ENCODE measurements around the gene CHST12.

Gene CHST12

DNA sequence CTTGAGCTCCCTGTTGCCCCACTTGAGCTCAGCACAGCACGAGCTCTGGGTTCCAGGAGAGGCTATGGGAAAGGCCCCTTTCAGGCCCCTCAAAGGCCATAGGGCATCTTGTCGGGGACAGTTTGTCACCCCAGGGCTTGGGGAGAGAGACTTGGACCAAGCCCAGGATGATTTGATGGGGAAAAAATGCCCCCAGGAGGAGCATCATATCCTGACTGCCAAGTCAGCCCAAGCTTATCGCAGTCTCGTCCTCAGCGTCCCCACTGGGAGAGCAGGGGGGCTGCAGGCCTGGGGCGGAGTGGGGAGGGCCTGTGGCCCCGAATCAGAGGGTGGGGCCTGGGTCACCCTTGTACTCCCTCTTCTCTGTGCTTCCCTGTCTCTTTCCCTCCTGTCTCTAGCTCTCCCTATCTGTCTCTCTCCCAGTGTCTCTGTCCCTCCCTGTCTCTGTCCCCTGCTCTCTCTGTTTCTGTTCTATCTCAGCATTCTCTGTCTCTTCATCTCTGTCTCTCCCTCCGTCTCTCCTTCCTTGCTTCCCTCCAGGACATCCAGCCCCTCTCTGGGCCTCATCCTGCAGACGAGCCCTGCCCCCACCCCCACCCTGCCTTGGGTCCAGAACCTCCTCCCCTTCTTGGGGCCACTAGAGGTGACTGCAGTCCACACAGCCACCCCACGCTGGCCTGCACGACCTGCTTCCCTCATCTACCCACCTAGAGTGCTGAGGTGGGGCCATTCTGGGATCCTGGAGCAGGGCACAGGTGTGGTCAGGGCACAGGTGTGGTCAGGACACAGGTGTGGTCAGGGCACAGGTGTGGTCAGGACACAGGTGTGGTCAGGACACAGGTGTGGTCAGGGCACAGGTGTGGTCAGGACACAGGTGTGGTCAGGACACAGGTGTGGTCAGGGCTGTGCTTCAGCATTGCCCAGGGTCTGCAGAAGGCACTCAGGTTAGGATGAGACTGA, 90.1 kb downstream of the CHST12 start:
- peaks cover 2% of the 10 kb centered on the region for H3K4me1 Mint-ChIP-seq (ENCODE audit: low read depth)
- peaks cover 9% of the 10 kb centered on the region for H3K27me3 Mint-ChIP-seq
- no peaks in the 10 kb centered on the region for H3K36me3 Mint-ChIP-seq (ENCODE audit: low read depth)
- H3K4me3 Mint-ChIP-seq: no peak overlapping the region
- H3K27ac Mint-ChIP-seq: no peak overlapping the region
- no peaks in the 10 kb centered on the region for H3K9me3 Mint-ChIP-seq
- DNase-seq: no peak

DNA sequence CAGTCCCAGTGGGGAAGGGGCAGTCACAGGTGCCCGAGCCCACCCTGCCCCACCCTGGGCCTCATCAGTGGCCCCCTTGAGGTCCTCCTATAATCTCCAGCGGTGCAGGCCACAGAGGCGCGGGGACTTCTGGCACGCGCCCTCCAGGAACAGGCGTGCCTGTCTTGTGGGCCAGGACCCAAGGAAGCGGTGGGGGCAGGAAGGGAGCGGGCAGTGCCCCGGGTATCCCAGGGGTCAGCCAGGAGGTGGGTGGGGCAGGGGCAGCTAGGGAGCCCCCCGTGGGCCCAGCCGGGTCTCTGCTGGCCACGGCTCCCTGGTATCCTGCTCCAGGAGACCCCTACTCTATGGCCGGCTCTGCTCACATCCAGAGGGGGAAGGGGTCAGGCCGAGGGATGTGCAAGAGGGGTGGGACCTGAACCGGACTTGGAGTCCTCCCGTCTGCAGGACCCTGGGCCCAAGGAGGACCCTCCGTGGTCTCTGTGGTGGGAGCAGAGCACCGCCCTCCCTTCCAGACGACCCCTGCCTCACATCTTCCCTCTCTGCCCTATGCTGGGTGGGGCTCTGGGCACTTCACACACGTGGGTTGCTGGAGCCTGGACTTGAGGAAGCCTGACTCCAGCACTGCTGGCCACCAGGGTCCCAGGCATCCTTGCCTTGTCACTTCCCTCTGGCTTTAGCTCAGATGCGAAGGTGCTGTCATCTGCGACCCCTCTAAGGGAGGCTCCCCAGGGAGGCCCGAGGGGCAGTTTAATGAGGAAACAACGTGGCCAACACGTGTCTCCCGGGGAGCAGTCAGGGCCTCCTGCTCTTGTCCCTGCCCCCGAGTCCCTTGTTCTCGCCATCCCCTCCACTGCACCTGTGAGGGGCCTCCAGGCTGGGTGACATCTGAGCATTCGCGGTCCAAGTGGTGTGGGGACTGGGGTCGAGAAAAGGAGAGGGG, 91.0 kb downstream of the CHST12 start:
- Mint-ChIP-seq H3K36me3 (ENCODE audit: low read depth) (no peaks in the 10 kb centered on the region), H3K9me3 (no peaks in the 10 kb centered on the region), H3K4me3 (no peak overlapping the region), H3K4me1 (ENCODE audit: low read depth) (peaks cover 2% of the 10 kb centered on the region), H3K27ac (no peak overlapping the region), H3K27me3 (peaks cover 9% of the 10 kb centered on the region)
- DNase-seq: no peak

DNA sequence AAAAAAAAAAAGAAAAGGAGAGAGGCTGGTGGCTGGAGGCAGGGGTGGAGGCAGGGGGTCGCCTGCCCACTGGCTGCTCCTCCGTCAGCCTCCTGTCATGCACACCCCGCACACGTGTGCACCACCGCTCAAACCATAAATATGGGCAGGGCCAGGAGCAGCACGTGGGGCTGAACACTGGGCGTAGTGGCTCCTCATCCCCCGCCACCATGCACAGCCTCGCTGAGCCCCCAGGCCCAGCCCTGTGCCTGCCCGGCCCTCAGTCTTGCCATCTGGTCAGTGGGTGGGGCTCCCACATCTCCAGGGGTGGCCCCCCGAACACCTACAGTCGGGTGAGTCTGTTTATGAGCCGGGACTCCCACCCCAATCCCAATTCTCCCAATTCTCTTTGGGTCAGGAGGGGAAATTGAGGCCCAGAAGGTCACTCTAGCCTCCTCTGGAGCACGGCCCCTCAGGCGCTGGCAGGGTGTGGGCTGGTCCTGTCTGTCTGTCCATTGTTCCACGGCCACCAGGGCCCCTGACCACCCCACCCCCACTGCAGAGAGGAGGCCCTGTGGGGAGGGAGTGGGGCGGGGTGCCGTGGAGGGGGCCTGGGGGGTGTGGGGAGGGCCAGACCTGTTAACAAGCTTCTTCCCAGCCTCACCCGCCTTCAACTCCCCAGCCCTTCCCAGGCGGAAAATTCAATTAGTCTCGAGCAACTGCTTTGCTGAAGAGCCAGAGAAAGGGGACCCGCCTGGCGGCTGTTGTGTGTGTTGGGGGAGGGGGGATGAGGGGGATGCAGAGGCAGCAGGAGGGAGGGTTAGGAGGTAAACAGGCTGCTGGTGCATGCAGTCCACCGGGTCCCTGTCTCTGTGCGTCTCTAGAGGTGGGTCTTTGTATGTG, 92.2 kb downstream of the CHST12 start:
- no peak overlapping the region for H3K4me3 Mint-ChIP-seq
- no peaks in the 10 kb centered on the region for H3K9me3 Mint-ChIP-seq
- H3K27ac Mint-ChIP-seq: no peak overlapping the region
- no peak for DNase-seq
- no peaks in the 10 kb centered on the region for H3K36me3 Mint-ChIP-seq (ENCODE audit: low read depth)
- H3K27me3 Mint-ChIP-seq: peaks cover 9% of the 10 kb centered on the region
- H3K4me1 Mint-ChIP-seq (ENCODE audit: low read depth): peaks cover 2% of the 10 kb centered on the region

DNA sequence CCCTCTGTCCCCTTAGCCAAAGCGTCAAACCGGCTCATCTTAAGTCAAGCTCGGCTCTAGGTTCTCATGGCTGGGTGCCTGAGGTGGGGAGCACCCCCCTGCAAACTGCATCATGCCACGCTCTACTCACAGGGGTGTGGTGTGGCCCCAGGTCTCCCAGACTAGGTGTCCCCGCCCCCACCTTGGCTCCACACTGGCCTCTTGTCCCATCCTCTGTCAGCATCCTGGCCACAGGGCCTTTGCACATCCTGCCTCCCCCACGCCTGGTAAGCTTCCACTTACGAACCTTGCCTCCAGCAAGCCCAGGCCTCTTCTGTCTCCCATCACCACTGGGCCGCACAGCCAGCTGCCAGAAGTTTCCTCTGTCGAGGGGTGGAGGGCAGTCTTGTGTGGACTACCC, 93.0 kb downstream of the CHST12 start:
- H3K27me3 Mint-ChIP-seq: peaks cover 9% of the 10 kb centered on the region
- H3K4me1 Mint-ChIP-seq (ENCODE audit: low read depth): peaks cover 2% of the 10 kb centered on the region
- H3K9me3 Mint-ChIP-seq: no peaks in the 10 kb centered on the region

DNA sequence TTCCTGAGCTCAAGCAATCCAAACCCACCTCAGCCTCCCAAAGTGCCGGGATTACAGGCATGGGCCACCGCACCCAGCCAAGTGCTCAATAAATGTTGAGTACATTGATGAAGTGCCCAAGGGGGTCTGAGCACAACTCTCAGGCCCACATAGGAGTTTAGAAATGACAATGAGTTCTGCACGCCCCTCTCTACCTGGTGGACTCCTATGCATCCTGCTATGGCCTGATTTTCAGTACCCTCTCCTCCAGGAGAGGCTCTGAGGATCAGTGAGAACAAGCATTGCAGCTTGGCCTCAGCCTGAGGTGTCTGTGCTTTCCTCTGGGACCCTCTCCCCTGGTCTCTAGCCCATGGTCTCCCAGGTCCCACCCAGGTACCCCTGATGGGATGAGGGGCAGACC, 93.7 kb downstream of the CHST12 start:
- Mint-ChIP-seq H3K9me3 (no peaks in the 10 kb centered on the region), H3K4me3 (no peak overlapping the region), H3K4me1 (ENCODE audit: low read depth) (peaks cover 2% of the 10 kb centered on the region)

More for the DNA sequence above, 93.0 kb downstream of the CHST12 start:
- DNase-seq: no peak
- no peak overlapping the region for H3K4me3 Mint-ChIP-seq
- H3K27ac Mint-ChIP-seq: no peak overlapping the region
- H3K36me3 Mint-ChIP-seq (ENCODE audit: low read depth): no peaks in the 10 kb centered on the region

DNA sequence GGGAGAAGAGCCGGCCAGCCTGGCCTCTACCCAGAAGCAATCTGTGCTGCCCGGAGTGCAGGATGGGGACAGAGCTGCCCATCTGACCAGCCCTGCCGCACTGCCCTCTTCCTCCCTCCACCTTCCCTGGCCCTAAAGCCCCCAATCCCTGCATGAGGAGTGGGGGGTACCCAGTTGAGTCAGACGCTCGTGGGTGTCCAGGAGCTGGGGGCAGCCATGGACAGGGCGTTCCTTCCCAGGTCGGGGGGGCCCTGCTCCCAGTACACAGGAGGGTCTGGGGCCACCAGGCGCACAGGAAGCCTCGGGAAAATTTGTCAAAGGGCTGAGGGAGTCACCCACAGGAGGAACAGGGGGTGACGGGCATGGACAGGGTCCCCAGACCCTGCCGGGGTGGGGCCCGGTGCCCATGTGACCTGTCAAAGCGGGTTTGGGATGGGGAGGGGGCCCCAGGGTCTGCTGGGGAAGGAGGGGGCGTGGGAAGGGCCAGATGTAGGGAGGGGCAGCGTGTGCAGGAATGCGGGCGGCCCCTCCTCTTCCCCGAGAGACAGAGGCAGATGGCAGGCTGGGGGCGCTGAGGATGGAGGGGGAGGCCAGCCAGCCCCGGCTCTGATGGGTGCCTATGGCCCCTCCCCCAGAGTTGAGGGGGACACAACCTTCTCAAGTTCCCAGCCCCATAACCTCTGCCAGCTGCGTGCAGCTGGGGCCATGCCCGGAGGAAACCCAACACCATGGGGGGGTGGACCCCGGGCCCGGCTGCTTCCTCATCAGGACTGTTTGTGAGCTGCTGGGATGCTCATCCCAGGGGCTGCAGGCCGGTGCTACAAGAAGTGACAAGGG, 94.3 kb downstream of the CHST12 start:
- peaks cover 2% of the 10 kb centered on the region for H3K4me1 Mint-ChIP-seq (ENCODE audit: low read depth)
- H3K27ac Mint-ChIP-seq: no peak overlapping the region
- H3K36me3 Mint-ChIP-seq (ENCODE audit: low read depth): no peaks in the 10 kb centered on the region
- no peaks in the 10 kb centered on the region for H3K9me3 Mint-ChIP-seq
- H3K27me3 Mint-ChIP-seq: peaks cover 9% of the 10 kb centered on the region
- no peak overlapping the region for H3K4me3 Mint-ChIP-seq
- DNase-seq: no peak

More for the DNA sequence above, 93.7 kb downstream of the CHST12 start:
- no peak overlapping the region for H3K27ac Mint-ChIP-seq
- H3K36me3 Mint-ChIP-seq (ENCODE audit: low read depth): no peaks in the 10 kb centered on the region
- peaks cover 9% of the 10 kb centered on the region for H3K27me3 Mint-ChIP-seq
- no peak for DNase-seq

Data from activated T-cell treated with anti-CD3 and anti-CD28 coated beads, Interleukin-2, amount 50 U/mL, for 24 hours (primary cell).